Measurements from ENCODE around the gene VWA8.
"Not testable (repeated sequence)": the region's sequence is repeated elsewhere in the genome, so short reads cannot be mapped to it uniquely, and the experiment has no call there.

Gene VWA8

GRCh38 chr13:41756198-41756880 lies 204.6 kb downstream of the VWA8 start:
- in situ Hi-C loops (cut with HindIII; ENCODE audit: low sequenced_read_pairs): no loop called here

GRCh38 chr13:41751734-41752445 lies 209.0 kb downstream of the VWA8 start:
- in situ Hi-C loops (cut with HindIII; ENCODE audit: low sequenced_read_pairs): no loop called here

DNA sequence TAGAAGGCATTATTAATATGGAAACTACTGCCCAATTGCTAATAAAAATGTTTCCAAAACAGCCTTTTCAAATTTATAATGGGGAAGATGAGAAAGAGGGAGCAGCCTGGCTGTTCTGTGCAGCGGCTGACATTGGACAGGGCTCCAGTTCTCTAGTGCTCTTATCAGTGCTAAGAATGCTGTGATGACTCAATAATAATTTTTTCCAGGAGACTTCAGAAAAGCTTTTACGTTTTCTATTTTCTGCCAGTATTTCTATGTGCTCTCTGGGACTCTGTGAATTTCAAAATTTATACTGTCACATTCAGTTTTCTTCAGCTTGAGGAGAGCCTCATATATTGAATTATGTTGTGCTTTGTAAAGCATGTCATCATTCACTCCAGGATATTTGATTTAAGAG lies 209.6 kb downstream of the VWA8 start:
- in situ Hi-C loops (cut with HindIII; ENCODE audit: low sequenced_read_pairs): no loop called here

GRCh38 chr13:41746259-41746658 lies 214.7 kb downstream of the VWA8 start:
- in situ Hi-C loops (cut with HindIII; ENCODE audit: low sequenced_read_pairs): no loop called here

GRCh38 chr13:41745496-41745895 lies 215.4 kb downstream of the VWA8 start:
- in situ Hi-C loops (cut with HindIII; ENCODE audit: low sequenced_read_pairs): not testable (repeated sequence)

GRCh38 chr13:41742917-41743552 lies 217.9 kb downstream of the VWA8 start:
- in situ Hi-C loops (cut with HindIII; ENCODE audit: low sequenced_read_pairs): no loop called here

DNA sequence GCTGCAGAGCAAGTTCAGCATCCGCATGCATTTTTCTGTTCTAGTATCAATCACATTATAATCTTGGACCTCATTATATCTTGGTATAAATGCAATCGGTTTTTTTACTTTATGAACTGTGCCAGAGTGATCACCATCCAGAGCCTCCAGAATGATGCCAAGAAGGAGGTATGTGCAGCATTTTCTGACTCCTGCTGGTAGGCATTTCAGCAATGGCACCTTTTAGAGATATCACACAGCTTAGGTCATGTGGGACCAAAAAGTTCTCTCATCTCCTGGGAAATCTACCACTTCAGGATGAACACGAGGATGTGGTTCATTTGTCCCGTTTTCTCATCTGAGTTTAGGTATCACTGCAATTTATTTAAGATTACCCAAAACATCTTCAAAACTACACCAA lies 220.4 kb downstream of the VWA8 start:
- in situ Hi-C loops (cut with HindIII; ENCODE audit: low sequenced_read_pairs): no loop called here

- in situ Hi-C loops (cut with HindIII; ENCODE audit: low sequenced_read_pairs): no loop called here
Measured at GRCh38 chr13:41722684-41723535, 238.0 kb downstream of the VWA8 start.

GRCh38 chr13:41720839-41721561 lies 239.9 kb downstream of the VWA8 start:
- in situ Hi-C loops (cut with HindIII; ENCODE audit: low sequenced_read_pairs): no loop called here

GRCh38 chr13:41716236-41716635 lies 244.7 kb downstream of the VWA8 start:
- in situ Hi-C loops (cut with HindIII; ENCODE audit: low sequenced_read_pairs): no loop called here

DNA sequence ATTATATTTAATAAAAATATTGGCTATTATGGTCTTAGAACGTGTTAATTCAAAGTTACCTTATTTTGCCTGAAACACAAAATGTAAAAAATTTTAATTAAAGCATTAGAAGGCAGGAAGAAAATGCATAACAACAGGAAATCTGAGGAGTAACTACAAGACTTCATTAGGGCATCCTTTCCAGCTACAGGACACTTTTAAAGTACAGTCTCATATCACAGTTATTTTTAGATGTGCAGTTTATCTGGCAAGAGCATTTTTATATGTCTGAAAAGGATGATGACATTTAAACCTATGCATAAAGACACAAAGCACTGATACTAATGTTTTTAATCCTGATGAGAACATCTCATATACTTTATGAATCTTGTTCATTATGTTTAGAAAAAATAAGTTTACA lies 247.5 kb downstream of the VWA8 start:
- in situ Hi-C loops (cut with HindIII; ENCODE audit: low sequenced_read_pairs): no loop called here

DNA sequence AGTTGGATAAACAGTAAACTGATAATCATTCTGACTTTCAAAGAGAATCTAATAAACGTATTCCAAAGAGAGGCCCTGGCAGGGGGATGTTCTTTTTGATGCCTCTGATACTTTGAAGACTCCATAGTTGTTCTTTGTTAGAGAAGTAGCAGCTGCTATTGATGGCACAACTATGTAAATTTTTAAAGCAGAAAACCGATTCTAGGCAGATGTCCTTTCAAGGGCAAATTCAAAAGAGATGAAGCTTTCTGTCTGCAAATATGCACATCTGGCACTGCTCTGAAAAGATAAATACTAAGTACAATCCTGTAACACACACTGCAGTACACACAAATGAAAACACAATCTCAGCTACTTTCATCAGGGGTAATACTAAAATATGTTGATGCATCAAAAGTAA lies 250.1 kb downstream of the VWA8 start:
- in situ Hi-C loops (cut with HindIII; ENCODE audit: low sequenced_read_pairs): no loop called here

GRCh38 chr13:41709511-41709910 lies 251.4 kb downstream of the VWA8 start:
- in situ Hi-C loops (cut with HindIII; ENCODE audit: low sequenced_read_pairs): no loop called here

- in situ Hi-C loops (cut with HindIII; ENCODE audit: low sequenced_read_pairs): no loop called here
Measured at GRCh38 chr13:41708713-41709112, 252.2 kb downstream of the VWA8 start.

DNA sequence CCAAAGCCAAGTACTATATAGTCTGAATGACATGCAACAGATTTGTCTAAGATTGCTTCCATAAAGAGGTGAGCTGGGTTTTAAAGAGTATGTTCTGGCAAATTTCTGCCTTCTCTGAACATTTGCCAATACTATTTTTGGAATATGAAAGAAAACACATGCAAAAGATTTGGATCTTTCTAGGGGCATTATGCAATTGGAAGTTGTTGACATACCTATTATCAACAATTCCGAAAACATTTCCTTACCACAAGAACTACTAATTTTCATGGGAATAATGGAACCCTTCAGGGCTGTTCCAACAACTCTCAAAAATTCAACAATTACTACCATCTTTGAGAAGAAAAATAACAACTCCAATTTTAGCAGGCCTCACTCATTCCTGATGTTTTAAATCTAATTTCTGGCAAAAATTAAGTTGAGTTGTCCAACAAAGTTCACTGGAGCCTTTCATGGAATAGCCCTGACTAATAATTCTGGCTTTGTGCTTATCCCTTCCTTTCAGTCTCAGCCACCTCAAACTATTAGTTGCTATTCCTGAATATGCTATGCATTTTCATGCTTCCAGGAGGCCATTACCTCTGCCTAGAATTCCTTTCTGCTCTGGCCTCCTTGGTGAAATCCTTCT lies 253.6 kb downstream of the VWA8 start:
- in situ Hi-C loops (cut with HindIII; ENCODE audit: low sequenced_read_pairs): no loop called here

- in situ Hi-C loops (cut with HindIII; ENCODE audit: low sequenced_read_pairs): no loop called here
Measured at GRCh38 chr13:41706152-41706551, 254.8 kb downstream of the VWA8 start.

DNA sequence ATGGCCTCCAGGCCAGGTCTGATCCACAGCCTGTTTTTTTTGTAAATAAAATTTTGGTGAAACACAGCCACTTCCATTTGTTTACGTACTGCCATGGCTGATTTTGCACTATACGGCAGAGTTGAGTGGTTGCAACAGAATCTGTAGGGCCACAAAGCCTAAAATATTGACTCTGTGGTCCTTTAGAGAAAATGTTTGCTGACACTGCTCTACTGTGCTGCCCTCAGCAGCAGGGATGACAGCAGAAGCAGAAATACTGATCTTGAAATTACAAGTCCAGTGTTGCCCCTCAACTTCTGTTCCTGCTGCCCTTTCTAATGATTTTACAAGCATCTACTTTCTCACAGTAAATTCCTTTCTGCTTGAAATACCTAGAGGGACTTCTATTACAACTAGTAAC lies 258.4 kb downstream of the VWA8 start:
- in situ Hi-C loops (cut with HindIII; ENCODE audit: low sequenced_read_pairs): no loop called here

GRCh38 chr13:41701676-41702075 lies 259.2 kb downstream of the VWA8 start:
- in situ Hi-C loops (cut with HindIII; ENCODE audit: low sequenced_read_pairs): no loop called here

- in situ Hi-C loops (cut with HindIII; ENCODE audit: low sequenced_read_pairs): no loop called here
Measured at GRCh38 chr13:41700790-41701310, 260.1 kb downstream of the VWA8 start.

DNA sequence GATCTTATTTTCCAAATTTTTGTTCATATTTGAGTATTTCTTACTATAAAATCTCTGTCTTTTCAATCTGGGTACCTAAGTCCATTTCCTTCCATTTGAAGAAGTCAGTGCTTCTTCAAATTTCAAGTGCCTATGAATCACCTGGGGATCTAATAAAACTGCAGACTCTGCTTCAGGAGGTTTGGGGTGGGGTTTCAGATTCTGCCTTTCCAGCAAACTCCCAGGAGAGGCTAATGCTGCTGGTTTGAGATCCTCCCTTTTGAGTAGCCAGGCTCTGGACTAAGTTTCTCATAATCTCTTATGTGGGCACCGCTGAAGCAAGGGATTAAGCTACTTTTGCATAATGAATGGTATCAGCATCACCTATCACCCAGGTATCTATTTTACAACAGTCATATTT lies 261.1 kb downstream of the VWA8 start:
- in situ Hi-C loops (cut with HindIII; ENCODE audit: low sequenced_read_pairs): no loop called here

Data from endothelial cell of hepatic sinusoid (primary cell).